ENCODE measurements around the gene ZNF737.
"Not testable (repeated sequence)": the region's sequence is repeated elsewhere in the genome, so short reads cannot be mapped to it uniquely, and the experiment has no call there.

The ZNF737 gene

GRCh38 chr19:20565321-20566018, at the start of gene ZNF737:
TSS of gene ZNF737 (minus strand) at chr19:20565781. CDS start at chr19:20565640, 141 bp downstream.
- DNase-seq = peak; percentile 86

- DNase-seq = not testable (repeated sequence)
Measured at GRCh38 chr19:20614971-20615370, 49.4 kb upstream of the ZNF737 start.

GRCh38 chr19:20612711-20613316, 47.2 kb upstream of the ZNF737 start:
- no peak for DNase-seq

GRCh38 chr19:20611866-20612265, 46.3 kb upstream of the ZNF737 start:
- DNase-seq = no peak

GRCh38 chr19:20607943-20608342, 42.4 kb upstream of the ZNF737 start:
- DNase-seq = no peak

- DNase-seq = no peak
Measured at GRCh38 chr19:20558571-20558970, 7.0 kb downstream of the ZNF737 start.

- DNase-seq = no peak
Measured at GRCh38 chr19:20558011-20558410, 7.6 kb downstream of the ZNF737 start.

GRCh38 chr19:20544667-20545333, 20.8 kb downstream of the ZNF737 start:
- not testable (repeated sequence) for DNase-seq

- not testable (repeated sequence) for DNase-seq
Measured at GRCh38 chr19:20530303-20530702, 35.3 kb downstream of the ZNF737 start.

- no peak for DNase-seq
Measured at GRCh38 chr19:20513189-20513904, 52.2 kb downstream of the ZNF737 start.

- no peak for DNase-seq
Measured at GRCh38 chr19:20503476-20503875, 62.1 kb downstream of the ZNF737 start.
